HL-60 (cell line): ENCODE results near the gene TARDBP.

ENCODE experiments used
- CTCF ChIP-seq: IDR thresholded peaks from one replicate; pipeline ENCODE4 v1.5.1; 2011; ENCODE audit warnings: low read length, control low read depth, inconsistent platforms; ENCODE audit not compliant: insufficient read depth
- POLR2AphosphoS5 ChIP-seq: IDR thresholded peaks from 2 replicates; pipeline ENCODE4 v1.6.1; 2012; ENCODE audit warnings: low read depth
- REST ChIP-seq: IDR thresholded peaks from 2 replicates; pipeline ENCODE4 v1.6.1; 2012; ENCODE audit warnings: low read depth; ENCODE audit not compliant: insufficient replicate concordance
- SPI1 ChIP-seq: IDR thresholded peaks from 2 replicates; pipeline ENCODE4 v1.6.1; 2012; ENCODE audit warnings: low read depth, mild to moderate bottlenecking, borderline replicate concordance

- TF ChIP-seq REST (no peak), CTCF (no peak), SPI1 (no peak), POLR2AphosphoS5 (no peak)
Observed at GRCh38 chr1:11026052-11026451, 13.6 kb downstream of the TARDBP start.
